C4-2B (cell line): ENCODE results near the gene BTAF1.
"Not testable (repeated sequence)": the region's sequence is repeated elsewhere in the genome, so short reads cannot be mapped to it uniquely, and the experiment has no call there.

Experiments used
- H3K27ac ChIP-seq: fragments of 450-650 bp; 2 replicates; pipeline ENCODE4 v1.5.1; 2017
- ZFX ChIP-seq: fragments of 450-650 bp; IDR thresholded peaks from 2 replicates; pipeline ENCODE4 v1.6.1; 2017
- TF ChIP-seq, protein P1 (sequence below): fragments of 450-650 bp; conservative IDR thresholded peaks from 2 replicates; pipeline ENCODE4 v1.5.1; 2017; ENCODE audit warnings: mild to moderate bottlenecking

Gene BTAF1

DNA sequence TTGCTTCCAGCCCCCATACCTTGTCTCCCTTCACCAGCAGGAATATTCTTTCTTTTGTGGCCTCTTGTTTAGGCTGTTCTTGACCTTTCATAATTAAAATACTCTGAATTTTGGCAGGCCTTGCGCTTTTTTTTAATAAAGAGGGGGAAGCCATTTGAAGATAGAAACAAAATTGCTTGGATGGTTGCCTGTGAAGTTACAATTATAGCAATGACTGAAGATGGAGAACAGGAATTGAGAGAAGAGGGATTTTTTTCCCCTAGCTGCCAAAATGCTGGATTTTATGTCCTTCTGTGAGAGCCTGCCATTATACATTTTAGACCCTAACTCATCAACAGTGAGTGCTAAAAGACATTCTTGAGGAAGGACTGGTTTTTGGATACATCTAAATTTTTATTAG is 39.0 kb upstream of the BTAF1 start:
- H3K27ac ChIP-seq: no peak overlapping the region
- TF ChIP-seq, protein P1, sequence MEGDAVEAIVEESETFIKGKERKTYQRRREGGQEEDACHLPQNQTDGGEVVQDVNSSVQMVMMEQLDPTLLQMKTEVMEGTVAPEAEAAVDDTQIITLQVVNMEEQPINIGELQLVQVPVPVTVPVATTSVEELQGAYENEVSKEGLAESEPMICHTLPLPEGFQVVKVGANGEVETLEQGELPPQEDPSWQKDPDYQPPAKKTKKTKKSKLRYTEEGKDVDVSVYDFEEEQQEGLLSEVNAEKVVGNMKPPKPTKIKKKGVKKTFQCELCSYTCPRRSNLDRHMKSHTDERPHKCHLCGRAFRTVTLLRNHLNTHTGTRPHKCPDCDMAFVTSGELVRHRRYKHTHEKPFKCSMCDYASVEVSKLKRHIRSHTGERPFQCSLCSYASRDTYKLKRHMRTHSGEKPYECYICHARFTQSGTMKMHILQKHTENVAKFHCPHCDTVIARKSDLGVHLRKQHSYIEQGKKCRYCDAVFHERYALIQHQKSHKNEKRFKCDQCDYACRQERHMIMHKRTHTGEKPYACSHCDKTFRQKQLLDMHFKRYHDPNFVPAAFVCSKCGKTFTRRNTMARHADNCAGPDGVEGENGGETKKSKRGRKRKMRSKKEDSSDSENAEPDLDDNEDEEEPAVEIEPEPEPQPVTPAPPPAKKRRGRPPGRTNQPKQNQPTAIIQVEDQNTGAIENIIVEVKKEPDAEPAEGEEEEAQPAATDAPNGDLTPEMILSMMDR: no peak
- no peak for TF ChIP-seq ZFX

DNA sequence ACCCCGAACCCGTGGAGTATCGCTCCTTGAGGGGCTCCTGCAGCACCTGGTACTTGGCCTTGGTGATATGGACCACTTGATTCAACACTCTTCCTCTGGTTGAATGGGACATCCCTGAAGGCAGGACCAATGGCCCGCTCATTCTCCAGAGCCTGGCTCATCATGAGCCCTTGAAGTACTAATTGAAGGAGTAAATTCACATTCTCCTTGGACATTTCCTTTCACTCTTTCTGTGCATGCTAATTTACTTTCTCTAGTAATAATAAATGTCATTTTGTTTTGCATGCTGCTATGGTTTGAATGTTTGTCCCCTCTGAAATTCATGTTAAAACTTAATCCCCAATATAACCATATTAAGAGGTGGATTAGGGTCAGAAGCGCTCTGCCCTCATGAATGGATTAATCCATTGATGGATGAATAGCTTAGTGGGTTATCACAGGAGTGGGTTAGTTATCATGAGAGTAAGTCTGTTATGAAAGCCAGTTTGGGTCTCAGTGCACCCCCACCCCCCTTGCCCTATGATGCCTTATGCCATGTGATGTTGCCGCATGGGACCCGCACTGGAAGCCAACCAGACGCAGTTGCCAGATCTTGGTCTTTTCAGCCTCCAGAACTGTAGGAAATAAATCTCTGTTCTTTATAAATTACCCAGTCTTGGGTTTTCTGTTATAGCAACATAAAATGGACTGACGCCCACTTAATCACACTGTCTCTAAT is 38.0 kb upstream of the BTAF1 start:
- H3K27ac ChIP-seq: no peak overlapping the region
- TF ChIP-seq, protein P1: no peak
- TF ChIP-seq ZFX: no peak

DNA sequence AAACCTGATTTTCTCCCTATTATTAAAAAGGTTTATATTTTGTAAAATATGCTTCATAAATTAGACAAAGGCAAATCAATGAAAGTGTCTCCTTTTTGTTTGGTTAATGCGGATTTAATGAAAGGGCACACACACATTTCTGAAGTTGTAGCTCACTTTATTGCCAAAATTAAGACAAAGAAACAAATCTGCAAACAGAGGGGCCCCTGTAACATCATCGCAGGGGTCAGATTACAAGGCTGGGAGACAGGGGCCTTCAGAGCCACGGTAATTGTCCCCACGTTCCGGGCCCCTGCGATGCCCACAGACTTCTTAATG is 36.7 kb upstream of the BTAF1 start:
- no peak overlapping the region for H3K27ac ChIP-seq
- TF ChIP-seq, protein P1: no peak
- no peak for TF ChIP-seq ZFX

DNA sequence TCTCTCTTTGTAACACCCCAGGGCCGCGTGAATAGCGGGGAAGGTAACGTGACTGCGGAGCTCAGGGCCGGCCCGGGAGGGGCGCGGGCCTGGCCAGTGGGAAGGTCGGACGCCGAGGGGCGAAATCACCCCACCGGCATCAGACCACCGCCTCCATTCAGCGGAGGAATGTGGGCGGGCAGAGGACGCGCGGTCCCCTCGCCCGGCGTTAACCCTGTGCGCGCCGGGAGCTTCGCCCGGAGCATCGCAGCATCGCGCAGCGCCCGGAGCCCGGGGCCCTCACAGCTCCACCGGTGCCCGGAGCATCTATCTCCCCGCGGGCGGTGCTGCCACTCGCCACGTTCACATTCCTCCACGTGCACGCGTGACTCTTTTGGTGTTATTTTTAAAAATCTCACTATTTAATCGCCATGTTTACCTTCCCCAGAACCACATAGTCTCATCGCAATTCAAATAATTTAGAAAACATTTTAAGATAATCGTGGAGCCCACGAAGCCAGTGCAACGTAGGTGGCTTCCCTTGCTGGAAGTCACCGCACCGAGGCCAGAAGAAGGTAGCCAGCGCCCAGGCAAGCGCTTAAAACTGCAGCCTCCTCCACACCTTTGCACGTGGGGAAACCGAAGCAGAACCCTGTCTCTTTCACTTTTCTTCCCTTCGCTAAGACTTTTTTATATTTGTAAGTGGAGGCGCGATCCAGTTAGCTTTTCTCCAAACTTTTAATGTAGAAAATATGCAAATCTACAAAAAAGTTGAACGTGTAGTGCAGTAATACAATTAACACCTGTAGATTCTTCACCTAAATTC is 36.1 kb upstream of the BTAF1 start:
- H3K27ac ChIP-seq: no peak overlapping the region
- TF ChIP-seq, protein P1: no peak
- TF ChIP-seq ZFX: no peak

DNA sequence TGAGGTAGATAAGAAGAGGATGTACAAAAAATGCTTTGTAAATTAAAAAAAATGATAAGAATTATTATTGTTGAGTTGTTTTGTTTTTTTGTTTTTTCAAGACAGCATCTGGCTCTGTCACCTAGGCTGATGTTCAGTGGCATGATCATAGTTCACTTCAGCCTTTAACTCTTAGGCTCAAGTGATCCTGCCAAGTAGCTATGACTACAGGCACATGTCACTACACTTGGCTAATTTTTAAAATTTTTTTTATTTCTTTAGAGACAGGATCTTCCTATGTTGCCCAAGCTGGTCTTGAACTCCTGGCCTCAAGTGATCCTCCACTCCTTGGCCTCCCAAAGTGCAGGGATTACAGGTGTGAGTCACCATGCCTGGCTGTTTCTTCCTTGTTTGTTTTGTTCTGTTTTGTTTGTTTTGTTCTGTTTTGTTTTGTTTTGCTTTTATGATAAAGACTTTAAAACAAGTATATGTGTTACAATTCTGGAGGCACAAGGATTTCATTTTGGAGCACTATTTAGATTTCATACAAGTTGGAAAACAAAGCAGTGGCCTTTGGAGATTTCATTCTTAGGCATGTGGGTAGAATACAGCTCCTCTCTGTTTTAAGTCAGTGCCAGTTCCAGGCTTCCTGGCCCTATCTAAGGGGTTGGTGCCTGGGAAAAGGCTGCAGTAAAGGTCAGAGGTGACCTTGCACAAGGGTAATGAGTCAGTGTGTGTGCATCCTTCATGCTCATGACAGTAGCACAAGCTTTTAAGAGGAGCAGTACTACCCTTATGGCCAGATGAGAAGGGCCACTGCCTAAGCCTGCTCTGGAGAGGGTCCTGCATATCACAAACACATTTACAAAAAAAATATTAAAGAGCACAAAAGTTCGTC is 32.2 kb upstream of the BTAF1 start:
- TF ChIP-seq, protein P1: no peak
- no peak for TF ChIP-seq ZFX
- no peak overlapping the region; the same call in 1 of the 2 replicates for H3K27ac ChIP-seq

DNA sequence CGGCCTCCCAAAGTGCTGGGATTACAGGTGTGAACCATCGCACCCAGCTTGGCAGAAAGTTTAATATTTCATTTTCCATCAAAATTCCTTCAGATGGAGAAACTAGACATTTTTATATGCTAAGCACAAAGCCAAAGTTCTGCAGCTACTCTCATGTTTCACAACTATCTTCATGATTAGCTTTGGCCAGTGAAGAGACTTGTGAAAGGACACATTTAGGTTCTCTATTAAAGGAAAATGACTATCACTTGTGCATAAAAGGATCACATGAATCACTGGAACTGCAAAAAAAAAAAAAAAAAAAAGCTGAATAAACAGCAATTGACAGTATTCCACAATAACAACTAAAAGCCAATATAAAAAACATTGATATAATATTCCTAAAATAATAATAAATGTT is 30.5 kb upstream of the BTAF1 start:
- no peak overlapping the region for H3K27ac ChIP-seq
- no peak for TF ChIP-seq ZFX
- TF ChIP-seq, protein P1: no peak

DNA sequence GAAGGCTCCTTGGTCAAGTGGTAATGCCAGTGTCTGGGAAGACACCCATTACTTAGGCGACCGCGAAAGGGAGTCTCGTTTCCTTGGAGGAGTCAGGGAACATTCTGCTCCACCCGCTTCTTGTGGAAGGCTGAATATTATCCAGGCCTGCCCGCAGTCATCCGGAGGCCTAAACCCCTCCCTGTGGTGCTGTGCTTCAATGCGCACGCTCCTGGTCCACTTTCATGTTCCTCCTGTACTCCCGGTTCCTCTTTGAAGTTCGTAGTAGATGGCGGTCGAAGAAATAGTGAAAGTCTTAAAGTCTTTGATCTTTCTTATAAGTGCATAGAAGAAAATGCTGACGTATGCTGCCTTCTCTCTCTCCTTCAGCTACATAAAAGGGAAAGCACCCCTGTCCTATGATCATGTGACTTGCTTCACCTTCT is 29.3 kb upstream of the BTAF1 start:
- H3K27ac ChIP-seq: not testable (repeated sequence)
